ENCODE results near the gene WNT4.

Gene WNT4

GRCh38 chr1:22143065-22144033 is at the start of gene WNT4:
TSS of gene WNT4 (minus strand) at chr1:22143097. CDS start at chr1:22142922, 175 bp downstream.
- peak; percentile 12 for DNase-seq

- DNase-seq = no peak
Measured at GRCh38 chr1:22190731-22191130, 47.8 kb upstream of the WNT4 start.

GRCh38 chr1:22190251-22190650 is 47.4 kb upstream of the WNT4 start:
- DNase-seq = no peak

GRCh38 chr1:22189619-22190018 is 46.7 kb upstream of the WNT4 start:
- no peak for DNase-seq

GRCh38 chr1:22188914-22189313 is 46.0 kb upstream of the WNT4 start:
- no peak for DNase-seq

GRCh38 chr1:22188436-22188835 is 45.5 kb upstream of the WNT4 start:
- DNase-seq = no peak

- DNase-seq = no peak
Measured at GRCh38 chr1:22186311-22186710, 43.4 kb upstream of the WNT4 start.

- DNase-seq = no peak
Measured at GRCh38 chr1:22184892-22185612, 42.2 kb upstream of the WNT4 start.

GRCh38 chr1:22184454-22184853 is 41.6 kb upstream of the WNT4 start:
- no peak for DNase-seq

- no peak for DNase-seq
Measured at GRCh38 chr1:22182715-22183114, 39.8 kb upstream of the WNT4 start.

GRCh38 chr1:22179197-22179803 is 36.4 kb upstream of the WNT4 start:
- no peak for DNase-seq

- peak; percentile 22 for DNase-seq
Measured at GRCh38 chr1:22177354-22178003, 34.6 kb upstream of the WNT4 start.

GRCh38 chr1:22176258-22176657 is 33.4 kb upstream of the WNT4 start:
- peak; percentile 32 for DNase-seq

GRCh38 chr1:22174446-22175220 is 31.7 kb upstream of the WNT4 start:
- DNase-seq = no peak

GRCh38 chr1:22171951-22172715 is 29.2 kb upstream of the WNT4 start:
- DNase-seq = no peak

GRCh38 chr1:22169816-22170215 is 26.9 kb upstream of the WNT4 start:
- DNase-seq = no peak

- no peak for DNase-seq
Measured at GRCh38 chr1:22168412-22168973, 25.6 kb upstream of the WNT4 start.

GRCh38 chr1:22166439-22166838 is 23.5 kb upstream of the WNT4 start:
- no peak for DNase-seq

- DNase-seq = no peak
Measured at GRCh38 chr1:22164841-22165808, 22.2 kb upstream of the WNT4 start.

- no peak for DNase-seq
Measured at GRCh38 chr1:22163564-22163963, 20.7 kb upstream of the WNT4 start.
